ENCODE measurements around the gene ZNF583. TPM values are rescaled to one million over a fixed set of nuclear protein-coding genes. Genes with fewer than 3 reads are reported as not detected.

ZNF583 gene
- total RNA-seq, 1 experiment from 2014 or later = not detected

DNA sequence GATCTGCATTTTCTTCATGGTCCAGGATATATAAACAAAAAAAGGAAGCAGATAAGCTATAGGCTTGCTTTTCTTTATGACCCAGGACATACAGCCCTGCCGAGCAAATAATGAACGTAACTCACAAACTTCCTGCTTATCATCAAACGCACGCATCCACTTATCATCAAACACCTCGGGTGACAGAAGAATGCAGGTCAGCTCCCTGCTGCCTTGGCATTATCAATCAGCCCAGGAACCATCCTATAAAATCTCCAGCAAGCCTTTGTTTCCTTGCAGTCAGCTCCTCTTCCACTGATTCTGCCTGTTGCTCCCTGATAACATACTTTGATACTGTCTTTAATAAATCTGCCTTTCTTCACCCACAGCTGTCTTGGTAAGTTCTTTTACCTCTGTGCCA, 5.3 kb upstream of the ZNF583 start:
- no peak for DNase-seq (ENCODE audit: low read depth, low spot score)
- ChIA-PET CTCF (no interaction called here), RAD21 (ENCODE audit: low non-redundant PET in 1 of 2, low total read pairs in 2 of 2, uncharacterized antibody in 2 of 2, unreplicated experiment in 2 of 2) (no interaction called here), POLR2A (no interaction called here)
- Histone ChIP-seq H3K9ac (ENCODE audit: low read length) (no peak overlapping the region), H3K9me3 (ENCODE audit: control insufficient read depth in 1 of 2, insufficient read depth in 1 of 2, low read depth in 1 of 2, low read length in 2 of 2) (peaks cover 4 to 13% of the 10 kb centered on the region in 2 experiments; a peak in 2 of 4 replicates), H3K4me2 (ENCODE audit: low read length) (no peak overlapping the region), H3K4me1 (ENCODE audit: control insufficient read depth in 1 of 2, insufficient read depth in 2 of 2, low read length in 2 of 2) (no peaks in the 10 kb centered on the region), H3K4me3 (replicated peaks in 1 of 2; ENCODE audit: low read depth in 1 of 2, low read length in 2 of 2) (no peak overlapping the region), H3K27ac (ENCODE audit: low read depth, low read length) (no peak overlapping the region), H3K27me3 (ENCODE audit: insufficient read depth, low read length) (no peaks in the 10 kb centered on the region), H3K36me3 (ENCODE audit: control insufficient read depth in 1 of 2, insufficient read depth in 2 of 2, low read length in 2 of 2) (no peaks in the 10 kb centered on the region), H2AFZ (ENCODE audit: low read depth, low read length, poor library complexity, severe bottlenecking) (no peak overlapping the region), H4K20me1 (ENCODE audit: insufficient read depth) (no peaks in the 10 kb centered on the region), H3K79me2 (ENCODE audit: insufficient read depth, low read length) (no peaks in the 10 kb centered on the region), H3K9me2 (ENCODE audit: insufficient read depth) (no peaks in the 10 kb centered on the region)
- intact Hi-C loops (cut with micrococcal nuclease) = no loop called here
- no TSS peak for BruUV-seq (replicated peaks)
- no peak for ATAC-seq
- TF ChIP-seq ELF1 (IDR thresholded peaks at IDR 0.05; ENCODE audit: borderline replicate concordance, low read depth) (no peak), SIN3A (IDR thresholded peaks at IDR 0.05; ENCODE audit: low read depth) (no peak), CEBPB (IDR thresholded peaks at IDR 0.05; ENCODE audit: low read depth) (no peak), JUND (IDR thresholded peaks at IDR 0.05) (no peak), FOSL1 (IDR thresholded peaks at IDR 0.05; ENCODE audit: low read depth) (no peak), YY1 (IDR thresholded peaks at IDR 0.05; ENCODE audit: extremely low read depth, insufficient replicate concordance, low read depth, low read length) (no peak), CBX3 (IDR thresholded peaks at IDR 0.05; ENCODE audit: low read depth) (no peak), POLR2A (IDR thresholded peaks at IDR 0.05; ENCODE audit: borderline replicate concordance, extremely low read depth, insufficient read depth, insufficient read length) (no peak), ZNF274 (IDR thresholded peaks at IDR 0.05; ENCODE audit: low read depth, low read length) (no peak), RAD21 (IDR thresholded peaks at IDR 0.05; ENCODE audit: low read depth) (no peak), EGR1 (IDR thresholded peaks at IDR 0.05; ENCODE audit: low read depth) (no peak), EZH2 (IDR thresholded peaks at IDR 0.05) (no peak), ATF3 (IDR thresholded peaks at IDR 0.05) (no peak), ZBTB33 (IDR thresholded peaks at IDR 0.05; ENCODE audit: extremely low read depth, insufficient replicate concordance, low read length) (no peak), ZFX (IDR thresholded peaks at IDR 0.05) (no peak), TCF7L2 (IDR thresholded peaks at IDR 0.05; ENCODE audit: borderline replicate concordance, extremely low read depth, insufficient read depth, insufficient read length) (no peak)
- TF ChIP-seq, protein P1, sequence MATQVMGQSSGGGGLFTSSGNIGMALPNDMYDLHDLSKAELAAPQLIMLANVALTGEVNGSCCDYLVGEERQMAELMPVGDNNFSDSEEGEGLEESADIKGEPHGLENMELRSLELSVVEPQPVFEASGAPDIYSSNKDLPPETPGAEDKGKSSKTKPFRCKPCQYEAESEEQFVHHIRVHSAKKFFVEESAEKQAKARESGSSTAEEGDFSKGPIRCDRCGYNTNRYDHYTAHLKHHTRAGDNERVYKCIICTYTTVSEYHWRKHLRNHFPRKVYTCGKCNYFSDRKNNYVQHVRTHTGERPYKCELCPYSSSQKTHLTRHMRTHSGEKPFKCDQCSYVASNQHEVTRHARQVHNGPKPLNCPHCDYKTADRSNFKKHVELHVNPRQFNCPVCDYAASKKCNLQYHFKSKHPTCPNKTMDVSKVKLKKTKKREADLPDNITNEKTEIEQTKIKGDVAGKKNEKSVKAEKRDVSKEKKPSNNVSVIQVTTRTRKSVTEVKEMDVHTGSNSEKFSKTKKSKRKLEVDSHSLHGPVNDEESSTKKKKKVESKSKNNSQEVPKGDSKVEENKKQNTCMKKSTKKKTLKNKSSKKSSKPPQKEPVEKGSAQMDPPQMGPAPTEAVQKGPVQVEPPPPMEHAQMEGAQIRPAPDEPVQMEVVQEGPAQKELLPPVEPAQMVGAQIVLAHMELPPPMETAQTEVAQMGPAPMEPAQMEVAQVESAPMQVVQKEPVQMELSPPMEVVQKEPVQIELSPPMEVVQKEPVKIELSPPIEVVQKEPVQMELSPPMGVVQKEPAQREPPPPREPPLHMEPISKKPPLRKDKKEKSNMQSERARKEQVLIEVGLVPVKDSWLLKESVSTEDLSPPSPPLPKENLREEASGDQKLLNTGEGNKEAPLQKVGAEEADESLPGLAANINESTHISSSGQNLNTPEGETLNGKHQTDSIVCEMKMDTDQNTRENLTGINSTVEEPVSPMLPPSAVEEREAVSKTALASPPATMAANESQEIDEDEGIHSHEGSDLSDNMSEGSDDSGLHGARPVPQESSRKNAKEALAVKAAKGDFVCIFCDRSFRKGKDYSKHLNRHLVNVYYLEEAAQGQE (IDR thresholded peaks at IDR 0.05; ENCODE audit: low read depth) = no peak
- TF ChIP-seq, protein P2, sequence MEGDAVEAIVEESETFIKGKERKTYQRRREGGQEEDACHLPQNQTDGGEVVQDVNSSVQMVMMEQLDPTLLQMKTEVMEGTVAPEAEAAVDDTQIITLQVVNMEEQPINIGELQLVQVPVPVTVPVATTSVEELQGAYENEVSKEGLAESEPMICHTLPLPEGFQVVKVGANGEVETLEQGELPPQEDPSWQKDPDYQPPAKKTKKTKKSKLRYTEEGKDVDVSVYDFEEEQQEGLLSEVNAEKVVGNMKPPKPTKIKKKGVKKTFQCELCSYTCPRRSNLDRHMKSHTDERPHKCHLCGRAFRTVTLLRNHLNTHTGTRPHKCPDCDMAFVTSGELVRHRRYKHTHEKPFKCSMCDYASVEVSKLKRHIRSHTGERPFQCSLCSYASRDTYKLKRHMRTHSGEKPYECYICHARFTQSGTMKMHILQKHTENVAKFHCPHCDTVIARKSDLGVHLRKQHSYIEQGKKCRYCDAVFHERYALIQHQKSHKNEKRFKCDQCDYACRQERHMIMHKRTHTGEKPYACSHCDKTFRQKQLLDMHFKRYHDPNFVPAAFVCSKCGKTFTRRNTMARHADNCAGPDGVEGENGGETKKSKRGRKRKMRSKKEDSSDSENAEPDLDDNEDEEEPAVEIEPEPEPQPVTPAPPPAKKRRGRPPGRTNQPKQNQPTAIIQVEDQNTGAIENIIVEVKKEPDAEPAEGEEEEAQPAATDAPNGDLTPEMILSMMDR (IDR thresholded peaks at IDR 0.05 in 2 of 3, conservative IDR thresholded peaks at IDR 0.05 in 1 of 3; ENCODE audit: borderline replicate concordance in 1 of 3, insufficient read depth in 1 of 3, low read depth in 2 of 3, low read length in 2 of 3) = no peak
- TF ChIP-seq, protein P3, sequence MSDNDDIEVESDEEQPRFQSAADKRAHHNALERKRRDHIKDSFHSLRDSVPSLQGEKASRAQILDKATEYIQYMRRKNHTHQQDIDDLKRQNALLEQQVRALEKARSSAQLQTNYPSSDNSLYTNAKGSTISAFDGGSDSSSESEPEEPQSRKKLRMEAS (IDR thresholded peaks at IDR 0.05) = no peak

Data from HCT116 (cell line).